Mucosa of stomach (tissue), 1 donor: ENCODE measurements around the gene SYT9.

Experiments used
- H3K27me3 ChIP-seq: one replicate; pipeline ENCODE4 v1.7.0; 2013; ENCODE audit warnings: mild to moderate bottlenecking, low read length; ENCODE audit not compliant: control insufficient read depth, insufficient read depth
- H3K36me3 ChIP-seq: one replicate; pipeline ENCODE4 v1.7.0; 2013; ENCODE audit warnings: low read length; ENCODE audit not compliant: control insufficient read depth, insufficient read depth
- H3K4me1 ChIP-seq: one replicate; pipeline ENCODE4 v1.7.0; 2013; ENCODE audit warnings: mild to moderate bottlenecking, low read length; ENCODE audit not compliant: control insufficient read depth, insufficient read depth
- H3K4me3 ChIP-seq: one replicate; pipeline ENCODE4 v1.7.0; 2013; ENCODE audit warnings: low read length
- H3K9ac ChIP-seq: one replicate; pipeline ENCODE4 v1.7.0; 2013; ENCODE audit warnings: mild to moderate bottlenecking, low read length, moderate library complexity
- H3K9me3 ChIP-seq: one replicate; pipeline ENCODE4 v1.7.0; 2013; ENCODE audit warnings: mild to moderate bottlenecking, low read length, moderate library complexity; ENCODE audit not compliant: control insufficient read depth
- donor health status: Pancreatic carcinoma.

The SYT9 gene

DNA sequence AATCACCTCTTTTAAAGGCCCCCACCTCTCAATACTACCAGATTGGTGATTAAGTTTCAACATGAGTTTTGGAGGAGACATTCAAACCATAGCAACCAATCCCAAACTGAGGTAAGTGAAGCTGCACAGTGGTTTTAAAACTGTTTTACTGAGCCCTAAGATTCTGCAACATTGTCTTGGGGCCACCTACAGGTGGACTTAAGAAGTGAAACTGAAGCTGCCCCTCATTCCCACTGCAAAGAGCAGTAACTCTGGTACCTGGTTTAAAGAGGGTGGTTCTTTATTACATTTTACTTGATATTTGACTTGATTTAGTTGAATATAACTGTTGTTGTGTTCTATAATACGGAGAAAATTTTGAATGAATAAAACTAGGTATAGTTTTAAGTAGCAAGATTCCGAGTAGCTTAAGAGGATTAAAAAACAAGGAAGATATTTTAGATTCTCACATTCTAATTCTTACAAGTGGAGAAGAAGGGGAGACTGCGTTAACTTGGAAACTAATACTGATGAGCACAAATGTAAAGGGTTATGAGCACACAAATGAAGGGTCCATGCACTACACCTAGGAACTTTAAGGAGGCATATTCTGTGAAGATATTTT is 26.7 kb downstream of the SYT9 start:
- Histone ChIP-seq H3K36me3 (no peaks in the 10 kb centered on the region), H3K9me3 (no peaks in the 10 kb centered on the region), H3K9ac (no peak overlapping the region), H3K4me3 (no peak overlapping the region), H3K4me1 (no peaks in the 10 kb centered on the region), H3K27me3 (no peaks in the 10 kb centered on the region)

DNA sequence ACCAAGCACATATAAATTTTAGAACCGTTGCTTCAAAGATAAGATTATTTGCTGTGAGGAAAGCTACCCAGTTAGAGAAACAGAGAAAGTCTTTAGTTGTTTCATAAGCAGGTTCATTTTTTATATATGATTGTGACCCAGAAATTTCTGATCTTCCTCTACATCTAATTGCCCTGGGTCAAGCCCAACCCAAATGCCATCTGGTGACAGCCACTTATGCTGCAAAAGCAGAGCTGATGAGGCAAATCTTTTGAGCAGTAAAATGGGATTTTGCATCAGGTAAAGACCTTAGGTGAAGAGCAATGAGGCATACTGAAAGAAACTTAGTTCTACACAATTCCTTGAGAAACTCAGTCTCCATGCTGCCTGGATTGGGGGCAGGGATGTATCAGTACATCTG is 28.0 kb downstream of the SYT9 start:
- Histone ChIP-seq H3K9me3 (no peaks in the 10 kb centered on the region), H3K4me3 (no peak overlapping the region), H3K27me3 (no peaks in the 10 kb centered on the region), H3K36me3 (no peaks in the 10 kb centered on the region), H3K4me1 (no peaks in the 10 kb centered on the region), H3K9ac (no peak overlapping the region)

DNA sequence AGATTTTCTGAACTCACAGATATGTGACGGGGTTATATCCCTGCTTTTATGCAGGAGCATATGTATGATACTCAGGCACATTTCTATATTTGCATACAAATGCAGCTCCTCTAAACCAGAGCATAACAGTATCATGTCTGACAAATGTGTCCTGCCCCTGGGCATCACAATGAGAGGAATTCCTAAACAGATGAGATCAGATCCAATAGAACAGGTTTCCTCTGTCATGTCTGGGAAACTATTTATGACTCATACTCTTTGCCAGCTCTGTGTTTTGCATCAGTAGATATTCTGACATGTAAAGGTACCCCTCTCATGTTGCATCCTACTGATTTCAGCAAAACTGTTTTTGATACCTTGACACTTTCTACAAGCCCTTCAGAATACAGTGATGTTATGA is 29.4 kb downstream of the SYT9 start:
- Histone ChIP-seq H3K9ac (no peak overlapping the region), H3K4me1 (no peaks in the 10 kb centered on the region), H3K9me3 (no peaks in the 10 kb centered on the region), H3K36me3 (no peaks in the 10 kb centered on the region), H3K4me3 (no peak overlapping the region), H3K27me3 (no peaks in the 10 kb centered on the region)

- Histone ChIP-seq H3K27me3 (no peaks in the 10 kb centered on the region), H3K9me3 (no peaks in the 10 kb centered on the region), H3K9ac (no peak overlapping the region), H3K36me3 (no peaks in the 10 kb centered on the region), H3K4me1 (no peaks in the 10 kb centered on the region), H3K4me3 (no peak overlapping the region)
Measured at GRCh38 chr11:7281809-7282208, 30.1 kb downstream of the SYT9 start.

DNA sequence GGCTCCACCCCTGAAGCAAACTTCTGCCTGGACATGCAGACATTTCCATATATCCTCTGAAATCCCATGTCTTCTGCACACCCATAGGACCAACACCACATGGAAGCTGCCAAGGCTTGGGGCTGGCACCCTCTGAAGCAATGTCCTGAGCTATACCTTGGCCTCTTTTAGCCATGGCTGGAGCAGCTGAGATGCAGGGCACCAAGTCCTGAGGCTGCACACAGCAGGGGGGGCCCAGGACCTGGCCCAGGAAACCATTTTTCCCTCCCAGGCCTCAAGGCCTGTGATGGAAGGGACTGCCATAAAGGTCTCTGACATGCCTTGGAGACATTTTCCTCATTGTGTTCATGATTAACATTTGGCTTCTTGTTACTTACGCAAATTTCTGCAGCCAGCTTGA is 34.5 kb downstream of the SYT9 start:
- Histone ChIP-seq H3K9me3 (no peaks in the 10 kb centered on the region), H3K36me3 (no peaks in the 10 kb centered on the region), H3K9ac (no peak overlapping the region)

GRCh38 chr11:7291100-7291829 is 39.6 kb downstream of the SYT9 start:
- H3K9ac ChIP-seq, result no peak overlapping the region
- no peak overlapping the region for H3K4me3 ChIP-seq
- H3K36me3 ChIP-seq, result no peaks in the 10 kb centered on the region
- no peaks in the 10 kb centered on the region for H3K9me3 ChIP-seq
- H3K27me3 ChIP-seq, result no peaks in the 10 kb centered on the region
- no peaks in the 10 kb centered on the region for H3K4me1 ChIP-seq

More for the DNA sequence above, 34.5 kb downstream of the SYT9 start:
- Histone ChIP-seq H3K4me3 (no peak overlapping the region), H3K27me3 (no peaks in the 10 kb centered on the region), H3K4me1 (no peaks in the 10 kb centered on the region)

- Histone ChIP-seq H3K36me3 (no peaks in the 10 kb centered on the region), H3K4me3 (no peak overlapping the region), H3K9me3 (no peaks in the 10 kb centered on the region), H3K4me1 (no peaks in the 10 kb centered on the region), H3K9ac (no peak overlapping the region), H3K27me3 (no peaks in the 10 kb centered on the region)
Measured at GRCh38 chr11:7292922-7293321, 41.2 kb downstream of the SYT9 start.

GRCh38 chr11:7299393-7299792 is 47.7 kb downstream of the SYT9 start:
- Histone ChIP-seq H3K27me3 (no peaks in the 10 kb centered on the region), H3K9ac (no peak overlapping the region), H3K4me1 (no peaks in the 10 kb centered on the region), H3K36me3 (no peaks in the 10 kb centered on the region), H3K9me3 (no peaks in the 10 kb centered on the region), H3K4me3 (no peak overlapping the region)

DNA sequence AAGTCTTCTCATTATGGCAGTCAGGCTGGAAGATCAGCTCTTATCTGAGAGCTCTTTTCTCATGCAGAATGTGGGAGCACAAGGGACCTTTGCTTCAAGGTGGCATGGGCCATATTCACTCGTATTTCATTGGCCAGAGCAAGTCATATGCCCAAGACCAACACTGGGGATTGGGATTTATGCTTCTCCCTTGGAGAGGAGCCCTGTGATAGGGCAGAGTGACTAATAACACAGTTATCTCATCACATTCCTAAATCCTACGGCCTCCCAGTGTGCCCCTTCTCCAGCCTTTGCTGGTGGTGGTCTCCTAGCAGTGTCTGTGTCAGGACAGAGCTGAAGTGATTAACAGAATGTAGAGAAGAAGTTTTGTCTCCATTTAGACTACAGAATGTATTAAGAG is 48.6 kb downstream of the SYT9 start:
- Histone ChIP-seq H3K9me3 (no peaks in the 10 kb centered on the region), H3K36me3 (no peaks in the 10 kb centered on the region)

GRCh38 chr11:7303146-7303545 is 51.4 kb downstream of the SYT9 start:
- no peak overlapping the region for H3K9ac ChIP-seq
- H3K4me1 ChIP-seq, result no peaks in the 10 kb centered on the region
- H3K36me3 ChIP-seq, result no peaks in the 10 kb centered on the region
- H3K9me3 ChIP-seq, result no peaks in the 10 kb centered on the region
- no peak overlapping the region for H3K4me3 ChIP-seq
- no peaks in the 10 kb centered on the region for H3K27me3 ChIP-seq

More for the DNA sequence above, 48.6 kb downstream of the SYT9 start:
- Histone ChIP-seq H3K27me3 (no peaks in the 10 kb centered on the region), H3K9ac (no peak overlapping the region), H3K4me1 (no peaks in the 10 kb centered on the region), H3K4me3 (no peak overlapping the region)

GRCh38 chr11:7306900-7307299 is 55.2 kb downstream of the SYT9 start:
- no peaks in the 10 kb centered on the region for H3K4me1 ChIP-seq
- H3K27me3 ChIP-seq, result no peaks in the 10 kb centered on the region
- no peak overlapping the region for H3K9ac ChIP-seq
- H3K9me3 ChIP-seq, result no peaks in the 10 kb centered on the region
- no peaks in the 10 kb centered on the region for H3K36me3 ChIP-seq
- H3K4me3 ChIP-seq, result no peak overlapping the region

GRCh38 chr11:7307836-7308235 is 56.1 kb downstream of the SYT9 start:
- H3K4me1 ChIP-seq, result no peaks in the 10 kb centered on the region
- no peaks in the 10 kb centered on the region for H3K36me3 ChIP-seq
- H3K9ac ChIP-seq, result no peak overlapping the region
- no peaks in the 10 kb centered on the region for H3K9me3 ChIP-seq
- H3K4me3 ChIP-seq, result no peak overlapping the region
- H3K27me3 ChIP-seq, result no peaks in the 10 kb centered on the region
